GM18858 (cell line): ENCODE results near the gene MECP2.
"Not testable (repeated sequence)": the region's sequence is repeated elsewhere in the genome, so short reads cannot be mapped to it uniquely, and the experiment has no call there.

Source experiments
- ATAC-seq: cut with Tn5 transposase; IDR thresholded peaks from one replicate; pipeline ENCODE4 v1.9.1; 2021; ENCODE audit not compliant: unreplicated experiment

Gene MECP2

GRCh38 chrX:153999359-154000037 lies 98.0 kb downstream of the MECP2 start:
- no peak for ATAC-seq

GRCh38 chrX:153995504-153995903 lies 102.0 kb downstream of the MECP2 start:
- ATAC-seq: no peak

- ATAC-seq: not testable (repeated sequence)
Measured at GRCh38 chrX:153994398-153994797, 103.1 kb downstream of the MECP2 start.

GRCh38 chrX:153993978-153994377 lies 103.5 kb downstream of the MECP2 start:
- ATAC-seq: no peak

- ATAC-seq: no peak
Measured at GRCh38 chrX:153993079-153993478, 104.4 kb downstream of the MECP2 start.

- no peak for ATAC-seq
Measured at GRCh38 chrX:153992180-153992579, 105.3 kb downstream of the MECP2 start.

GRCh38 chrX:153991013-153991580 lies 106.4 kb downstream of the MECP2 start:
- no peak for ATAC-seq

- no peak for ATAC-seq
Measured at GRCh38 chrX:153989973-153990655, 107.4 kb downstream of the MECP2 start.

- ATAC-seq: no peak
Measured at GRCh38 chrX:153988493-153988892, 109.0 kb downstream of the MECP2 start.

- no peak for ATAC-seq
Measured at GRCh38 chrX:153984351-153985178, 113.0 kb downstream of the MECP2 start.

- no peak for ATAC-seq
Measured at GRCh38 chrX:153983321-153983801, 114.2 kb downstream of the MECP2 start.

- ATAC-seq: no peak
Measured at GRCh38 chrX:153981771-153982533, 115.6 kb downstream of the MECP2 start.

GRCh38 chrX:153981231-153981630 lies 116.3 kb downstream of the MECP2 start:
- ATAC-seq: no peak

GRCh38 chrX:153980394-153980793 lies 117.1 kb downstream of the MECP2 start:
- not testable (repeated sequence) for ATAC-seq

- ATAC-seq: no peak
Measured at GRCh38 chrX:153974726-153975286, 122.7 kb downstream of the MECP2 start.

- ATAC-seq: no peak
Measured at GRCh38 chrX:153974003-153974725, 123.4 kb downstream of the MECP2 start.

- no peak for ATAC-seq
Measured at GRCh38 chrX:153973127-153974002, 124.2 kb downstream of the MECP2 start.

- ATAC-seq: peak; percentile 49
Measured at GRCh38 chrX:153972368-153973126, 125.0 kb downstream of the MECP2 start, which contains the start of gene TMEM187. TMEM187 (plus strand) TSS chrX:153972754; CDS start chrX:153982063, 9,309 bp downstream.
